ENCODE results near the gene NDUFV3. TPM values are rescaled to one million over a fixed set of nuclear protein-coding genes. Genes with fewer than 3 reads are reported as not detected.

The NDUFV3 gene
- polyA plus RNA-seq, 1 of the 3 experiments (the other 2 are of a cell fraction) = 32.9 TPM

- peak overlapping the region; percentile 85 to 92 for H3K27ac ChIP-seq (ENCODE audit: low read depth in 2 of 2, low read length in 1 of 2)
- H3K4me2 ChIP-seq = peak overlapping the region; percentile 83
- H3F3A ChIP-seq (replicated peaks; ENCODE audit: insufficient read depth) = peaks cover 23% of the 10 kb centered on the region
- DNase-seq = no peak
- peaks cover 5 to 16% of the 10 kb centered on the region in 2 experiments for H3K36me3 ChIP-seq (replicated peaks in 1 of 2; ENCODE audit: control insufficient read depth in 1 of 2, insufficient read depth in 2 of 2, low read length in 1 of 2)
- H3K4me1 ChIP-seq (ENCODE audit: control insufficient read depth in 1 of 2, insufficient read depth in 2 of 2, low read depth in 1 of 2, low read length in 1 of 2) = peaks cover 4 to 5% of the 10 kb centered on the region in 2 experiments; a peak in 2 of 4 replicates
- H3K9ac ChIP-seq = peak overlapping the region; percentile 92
- ChIA-PET POLR2A (interaction anchor here (0.7 to 1.5 kb wide), 5 partner anchors 14 to 300 kb away, joined by 3 to 4 read pairs (median 3); partner anchors contain the start of genes PDE9A, PKNOX1 and WDR4), CTCF (interaction anchor here (0.8 to 1.3 kb wide), 2 partner anchors 16 to 238 kb away, joined by 3 to 4 read pairs; partner anchors contain the start of gene PDE9A)
- H3K9me2 ChIP-seq = no peaks in the 10 kb centered on the region
- 26% methylated on average over 18 of the region's 18 CpGs for WGBS (ENCODE audit: low lambda C conversion rate)
- TF ChIP-seq GATA2 (CRISPR knock-in tag; IDR thresholded peaks at IDR 0.05) (peak; percentile 3; the same call in 1 of the 2 replicates), MAX (IDR thresholded peaks at IDR 0.05; ENCODE audit: low read depth) (peak; percentile 26), USF1 (IDR thresholded peaks at IDR 0.05; ENCODE audit: borderline replicate concordance, low read depth) (no peak)
- H2AFZ ChIP-seq (ENCODE audit: low read depth) = peak overlapping the region; percentile 69
- H3K79me2 ChIP-seq (ENCODE audit: insufficient read depth) = peaks cover 38% of the 10 kb centered on the region
- H3K9me3 ChIP-seq = no peaks in the 10 kb centered on the region
- peak overlapping the region; percentile 78 to 92 for H3K4me3 ChIP-seq (ENCODE audit: low read depth in 2 of 2, low read length in 1 of 2)
- no peaks in the 10 kb centered on the region for H3K27me3 ChIP-seq (ENCODE audit: insufficient read depth)
- peaks cover 5% of the 10 kb centered on the region; the same call in 1 of the 2 replicates for H4K20me1 ChIP-seq (ENCODE audit: insufficient read depth)
Measured at GRCh38 chr21:42892582-42892930, 553 bp upstream of the NDUFV3 start.

GRCh38 chr21:42900446-42900845 lies 7.3 kb downstream of the NDUFV3 start:
- Histone ChIP-seq H3K4me3 (ENCODE audit: low read depth in 2 of 2, low read length in 1 of 2) (no peak overlapping the region), H3K9me2 (no peaks in the 10 kb centered on the region), H3K4me1 (ENCODE audit: control insufficient read depth in 1 of 2, insufficient read depth in 2 of 2, low read depth in 1 of 2, low read length in 1 of 2) (no peaks in the 10 kb centered on the region), H3K9me3 (no peaks in the 10 kb centered on the region), H3F3A (replicated peaks; ENCODE audit: insufficient read depth) (no peaks in the 10 kb centered on the region), H3K27ac (ENCODE audit: low read depth in 2 of 2, low read length in 1 of 2) (no peak overlapping the region), H4K20me1 (ENCODE audit: insufficient read depth) (0 out of 2 replicates have a peak, but pooled peaks cover 3% of the 10 kb centered on the region), H3K4me2 (no peak overlapping the region), H3K9ac (no peak overlapping the region), H3K79me2 (ENCODE audit: insufficient read depth) (peaks cover 64% of the 10 kb centered on the region), H3K27me3 (ENCODE audit: insufficient read depth) (no peaks in the 10 kb centered on the region), H2AFZ (ENCODE audit: low read depth) (no peak overlapping the region), H3K36me3 (replicated peaks in 1 of 2; ENCODE audit: control insufficient read depth in 1 of 2, insufficient read depth in 2 of 2, low read length in 1 of 2) (peaks cover 41 to 46% of the 10 kb centered on the region in 2 experiments)
- CTCF ChIA-PET = no interaction called here
- POLR2A ChIA-PET = no interaction called here
- WGBS (ENCODE audit: low lambda C conversion rate) = 99% methylated on average over 4 of the region's 4 CpGs
- no peak for DNase-seq
- TF ChIP-seq TCF12 (IDR thresholded peaks at IDR 0.05) (no peak), POLR2AphosphoS5 (IDR thresholded peaks at IDR 0.05; ENCODE audit: low read depth, low read length) (no peak), YY1 (IDR thresholded peaks at IDR 0.05; ENCODE audit: low read depth) (no peak), TAF1 (IDR thresholded peaks at IDR 0.05; ENCODE audit: borderline replicate concordance, low read depth, low read length) (no peak), SIN3A (IDR thresholded peaks at IDR 0.05; ENCODE audit: borderline replicate concordance, low read depth, low read length) (no peak), RCOR1 (IDR thresholded peaks at IDR 0.05; ENCODE audit: low read length) (no peak), TEAD4 (IDR thresholded peaks at IDR 0.05; ENCODE audit: borderline replicate concordance, insufficient read depth) (no peak), JUND (IDR thresholded peaks at IDR 0.05) (no peak), EZH2phosphoT487 (IDR thresholded peaks at IDR 0.05; ENCODE audit: borderline replicate concordance, low read depth) (no peak), FOXM1 (IDR thresholded peaks at IDR 0.05; ENCODE audit: low read depth) (no peak), CTCF (IDR thresholded peaks at IDR 0.05) (no peak), ELF1 (IDR thresholded peaks at IDR 0.05) (no peak), MXI1 (IDR thresholded peaks at IDR 0.05; ENCODE audit: low read depth, low read length) (no peak), GATA2 (CRISPR knock-in tag; IDR thresholded peaks at IDR 0.05) (no peak), GABPA (IDR thresholded peaks at IDR 0.05; ENCODE audit: low read depth) (no peak), NRF1 (IDR thresholded peaks at IDR 0.05; ENCODE audit: low read depth, low read length) (no peak), CHD2 (IDR thresholded peaks at IDR 0.05; ENCODE audit: low read length, partially characterized antibody) (no peak), FOSL2 (IDR thresholded peaks at IDR 0.05; ENCODE audit: borderline replicate concordance, low read depth) (no peak)

All from SK-N-SH (cell line).